A375 (cell line): ENCODE data around the gene FCN3. TPM values are rescaled to one million over a fixed set of nuclear protein-coding genes. Genes with fewer than 3 reads are reported as not detected.

ENCODE experiments used
- small RNA-seq: library from RNA; depleted of rRNA; stranded (forward); fragments of <200 nt; gene quantifications from one replicate; pipeline ENCODE3, GENCODE V24; 2014
- total RNA-seq: library from RNA; depleted of rRNA; stranded (reverse); fragments of >200 nt; shearing (Covaris generic); gene quantifications from 2 replicates; pipeline ENCODE4 v1.2.3, GENCODE V29; 2014; rRNA removed

The FCN3 gene
- total RNA-seq, result not detected in 2 replicates

GRCh38 chr1:27374362-27375086 lies at the start of gene FCN3:
Gene FCN3 (minus strand): TSS chr1:27374824. CDS start chr1:27374818, 6 bp downstream.

GRCh38 chr1:27392096-27392777 lies 17.6 kb upstream of the FCN3 start, which contains the start of gene GPR3:
Gene GPR3 (plus strand): TSS chr1:27392622. CDS start chr1:27393799, 1,177 bp downstream.

GRCh38 chr1:27383039-27383605 lies 8.5 kb upstream of the FCN3 start, which contains the start of gene CD164L2:
Gene CD164L2 (minus strand): TSS chr1:27383333. CDS start chr1:27383239, 94 bp downstream.

GRCh38 chr1:27366411-27367159 lies 8.0 kb downstream of the FCN3 start, which contains the start of gene MAP3K6:
Gene MAP3K6 (minus strand): TSS chr1:27366961. CDS start chr1:27366597, 364 bp downstream.

DNA sequence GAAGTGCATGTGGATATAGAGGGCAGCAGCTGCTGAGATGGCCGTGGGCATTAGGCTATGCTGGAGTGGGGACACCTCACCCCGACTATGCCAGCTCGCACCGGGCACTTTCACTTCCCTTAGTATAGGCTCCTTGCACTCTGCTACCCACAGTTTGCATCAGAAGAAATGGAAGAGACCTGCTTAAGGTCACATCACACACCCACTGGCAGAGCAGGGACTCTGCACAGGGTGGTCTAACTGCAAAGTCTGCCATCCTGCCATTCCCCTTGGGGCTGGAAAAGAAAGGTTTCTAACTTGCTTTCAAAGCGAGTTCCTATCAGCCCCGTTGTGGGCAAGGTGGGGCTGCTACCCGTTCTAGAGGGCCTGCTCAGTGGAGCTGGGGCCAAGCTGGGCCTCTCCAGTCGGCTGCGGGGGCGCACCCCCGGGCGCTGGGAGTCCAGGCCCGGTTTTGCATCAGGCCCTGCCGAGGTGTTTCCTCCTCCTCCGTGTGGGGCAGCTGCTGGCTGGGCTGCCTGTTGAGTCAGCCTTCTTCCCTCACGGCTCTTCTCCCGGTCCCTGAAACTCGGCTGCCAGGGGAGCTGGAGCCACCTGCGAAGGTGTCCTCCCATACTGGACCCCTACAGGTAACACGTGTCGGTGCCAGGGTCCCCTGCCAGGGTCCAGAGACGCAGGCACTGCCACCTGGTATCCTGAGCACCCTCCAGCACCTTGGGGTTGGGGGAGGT lies 32.9 kb downstream of the FCN3 start, which contains the start of gene SYTL1:
Gene SYTL1, plus strand, starts transcription at position 498 of the 728 bp plus-strand sequence. CDS start 3,313 bp downstream, outside the sequence.

GRCh38 chr1:27321813-27322568 lies 52.6 kb downstream of the FCN3 start, which contains the start of gene TMEM222:
Gene TMEM222 (plus strand): TSS chr1:27322163. CDS start chr1:27322198, 35 bp downstream.

Small RNA genes within 50 kb of the gene (small RNA-seq; reads per million reads assigned to genes)
- not detected for gene RNU6-48P

Other genes starting within 250 kb of the FCN3 start
- 4.6 and 7.7 TPM in 2 replicates for gene SLC9A1, start 219.7 kb downstream of the FCN3 start, total RNA-seq
- gene WDTC1, start 140.2 kb downstream of the FCN3 start, total RNA-seq, result 17.9 and 18.5 TPM in 2 replicates
- gene TMEM222, start 52.7 kb downstream of the FCN3 start, total RNA-seq, result 43.9 and 45.3 TPM in 2 replicates
- 3.1 and 4.5 TPM in 2 replicates for gene SYTL1, start 32.8 kb downstream of the FCN3 start, total RNA-seq
- gene MAP3K6, start 7.9 kb downstream of the FCN3 start, total RNA-seq, result 22.8 and 26.2 TPM in 2 replicates
- gene CD164L2, start 8.5 kb upstream of the FCN3 start, total RNA-seq, result not detected in 2 replicates
- gene GPR3, start 17.8 kb upstream of the FCN3 start, total RNA-seq, result 7.2 and 9.1 TPM in 2 replicates
- 19.0 and 21.6 TPM in 2 replicates for gene WASF2, start 115.3 kb upstream of the FCN3 start, total RNA-seq
- 9.5 and 10.8 TPM in 2 replicates for gene AHDC1, start 229.3 kb upstream of the FCN3 start, total RNA-seq